Neutrophil (primary cell): ENCODE measurements around the gene NEGR1.

ENCODE experiments used
- H3K27ac ChIP-seq: fragments of 200-600 bp; sonication (generic); 2 replicates; pipeline ENCODE4 v1.5.1; 2016; ENCODE audit warnings: mild to moderate bottlenecking, moderate library complexity
- H3K27me3 ChIP-seq: fragments of 200-600 bp; sonication (generic); 2 replicates; pipeline ENCODE4 v1.6.0; 2016; ENCODE audit warnings: mild to moderate bottlenecking
- H3K36me3 ChIP-seq: fragments of 200-600 bp; sonication (generic); 2 replicates; pipeline ENCODE4 v1.5.1; 2017
- H3K4me1 ChIP-seq, 2 experiments: fragments of 200-600 bp in 1 of 2; sonication (generic) in 1 of 2; 1 replicate in 1 of 2; 2 replicates in 1 of 2; pipeline versions ENCODE4 v1.5.1 to v1.6.1; 2013 to 2016; ENCODE audit warnings: low read depth in 1 of 2, low read length in 1 of 2, mild to moderate bottlenecking in 1 of 2, moderate library complexity in 1 of 2; ENCODE audit not compliant: control insufficient read depth in 1 of 2, insufficient read depth in 1 of 2
- H3K4me3 ChIP-seq, 2 experiments: fragments of 200-600 bp in 1 of 2; sonication (generic) in 1 of 2; 1 replicate in 1 of 2; 2 replicates in 1 of 2; pipeline ENCODE4 v1.5.1; 2013 to 2016; ENCODE audit warnings: low read depth in 1 of 2, low read length in 1 of 2, mild to moderate bottlenecking in 1 of 2, moderate library complexity in 1 of 2
- H3K9me3 ChIP-seq: fragments of 200-600 bp; sonication (generic); 2 replicates; pipeline ENCODE4 v1.5.1; 2016
- CTCF ChIP-seq: fragments of 200-600 bp; sonication (generic); IDR thresholded peaks from 2 replicates; pipeline ENCODE4 v1.5.1; 2016; ENCODE audit warnings: antibody characterized with exemption

The NEGR1 gene

GRCh38 chr1:71630073-71630472 is 652.3 kb downstream of the NEGR1 start:
- Histone ChIP-seq H3K4me1 (no peaks in the 10 kb centered on the region), H3K27ac (no peak overlapping the region), H3K4me3 (no peak overlapping the region), H3K27me3 (no peaks in the 10 kb centered on the region), H3K36me3 (no peaks in the 10 kb centered on the region), H3K9me3 (no peaks in the 10 kb centered on the region)
- no peak for TF ChIP-seq CTCF

- Histone ChIP-seq H3K9me3 (no peaks in the 10 kb centered on the region), H3K36me3 (no peaks in the 10 kb centered on the region), H3K4me1 (no peaks in the 10 kb centered on the region), H3K27me3 (no peaks in the 10 kb centered on the region), H3K27ac (no peak overlapping the region), H3K4me3 (no peak overlapping the region)
- no peak for TF ChIP-seq CTCF
Measured at GRCh38 chr1:71625004-71625403, 657.3 kb downstream of the NEGR1 start.

- H3K27ac ChIP-seq: no peak overlapping the region
- no peaks in the 10 kb centered on the region for H3K4me1 ChIP-seq
- TF ChIP-seq CTCF: no peak
- H3K4me3 ChIP-seq: no peak overlapping the region
- H3K36me3 ChIP-seq: no peaks in the 10 kb centered on the region
- no peaks in the 10 kb centered on the region for H3K9me3 ChIP-seq
- H3K27me3 ChIP-seq: no peaks in the 10 kb centered on the region
Measured at GRCh38 chr1:71623888-71624287, 658.5 kb downstream of the NEGR1 start.

- no peaks in the 10 kb centered on the region for H3K4me1 ChIP-seq
- H3K9me3 ChIP-seq: no peaks in the 10 kb centered on the region
- TF ChIP-seq CTCF: no peak
- H3K4me3 ChIP-seq: no peak overlapping the region
- H3K27me3 ChIP-seq: no peaks in the 10 kb centered on the region
- H3K36me3 ChIP-seq: no peaks in the 10 kb centered on the region
- H3K27ac ChIP-seq: no peak overlapping the region
Measured at GRCh38 chr1:71621785-71622184, 660.6 kb downstream of the NEGR1 start.

- Histone ChIP-seq H3K36me3 (no peaks in the 10 kb centered on the region), H3K4me1 (no peaks in the 10 kb centered on the region), H3K9me3 (no peaks in the 10 kb centered on the region), H3K4me3 (no peak overlapping the region), H3K27me3 (no peaks in the 10 kb centered on the region), H3K27ac (no peak overlapping the region)
- no peak for TF ChIP-seq CTCF
Measured at GRCh38 chr1:71618766-71619530, 663.4 kb downstream of the NEGR1 start.
